Colonic mucosa (tissue), 4 donors: Measurements from ENCODE around the gene MRPL2. TPM values are rescaled to one million over a fixed set of nuclear protein-coding genes. Genes with fewer than 3 reads are reported as not detected.

ENCODE experiments used
- DNase-seq: peaks from one replicate; pipeline ENCODE4 v3.0.0-alpha.2; 2020
- H3K27ac ChIP-seq: fragments of 200-600 bp; one replicate; pipeline ENCODE4 v1.8.0; 2021
- H3K27me3 ChIP-seq: fragments of 200-600 bp; one replicate; pipeline ENCODE4 v1.8.0; 2021
- H3K36me3 ChIP-seq: fragments of 200-600 bp; one replicate; pipeline ENCODE4 v1.8.0; 2021
- H3K4me1 ChIP-seq: fragments of 200-600 bp; one replicate; pipeline ENCODE4 v1.8.0; 2021; ENCODE audit warnings: mild to moderate bottlenecking
- H3K4me3 ChIP-seq: fragments of 200-600 bp; one replicate; pipeline ENCODE4 v1.8.0; 2021
- H3K9ac ChIP-seq, 2 donors: one replicate each; pipeline ENCODE4 v1.7.0; 2013; ENCODE audit warnings: control low read depth in 2 of 2, low read depth in 2 of 2, low read length in 2 of 2
- H3K9me3 ChIP-seq: fragments of 200-600 bp; one replicate; pipeline ENCODE4 v1.8.0; 2021
- CTCF ChIP-seq: fragments of 200-600 bp; IDR thresholded peaks from one replicate; pipeline ENCODE4 v1.8.0; 2022; ENCODE audit warnings: antibody characterized with exemption, mild to moderate bottlenecking
- intact Hi-C: fragments of 100-400 bp; cut with DNase I; formaldehyde crosslinking; loops from one replicate; pipeline ENCODE4 v1.14.1; 2022
- total RNA-seq, 2 donors: library from RNA; stranded (reverse); fragmentation: NEBNext Ultra II Directional in 1 of 2; extraction: Animal tissue kit (Norgen Biotek cat#: 25700) in 1 of 2; gene quantifications; one replicate each; pipeline ENCODE4 v1.2.1, GENCODE V29; 2021
- donor health status: healthy.
- donor health status: DM: no; HTN: no; CAD: no.
- donor health status: DM: no; HTN: no; CAD: no.

Gene MRPL2
- total RNA-seq, 2 donors from 2014 or later, result 73.2 to 112 TPM

- intact Hi-C loops, result no loop called here
- Histone ChIP-seq H3K4me3 (no peak overlapping the region), H3K36me3 (no peaks in the 10 kb centered on the region), H3K27ac (no peak overlapping the region), H3K27me3 (no peaks in the 10 kb centered on the region), H3K9ac (no peak overlapping the region), H3K4me1 (no peaks in the 10 kb centered on the region), H3K9me3 (no peaks in the 10 kb centered on the region)
- no peak for DNase-seq
- no peak for TF ChIP-seq CTCF
Observed at GRCh38 chr6:43036712-43037111, 22.5 kb downstream of the MRPL2 start.

DNA sequence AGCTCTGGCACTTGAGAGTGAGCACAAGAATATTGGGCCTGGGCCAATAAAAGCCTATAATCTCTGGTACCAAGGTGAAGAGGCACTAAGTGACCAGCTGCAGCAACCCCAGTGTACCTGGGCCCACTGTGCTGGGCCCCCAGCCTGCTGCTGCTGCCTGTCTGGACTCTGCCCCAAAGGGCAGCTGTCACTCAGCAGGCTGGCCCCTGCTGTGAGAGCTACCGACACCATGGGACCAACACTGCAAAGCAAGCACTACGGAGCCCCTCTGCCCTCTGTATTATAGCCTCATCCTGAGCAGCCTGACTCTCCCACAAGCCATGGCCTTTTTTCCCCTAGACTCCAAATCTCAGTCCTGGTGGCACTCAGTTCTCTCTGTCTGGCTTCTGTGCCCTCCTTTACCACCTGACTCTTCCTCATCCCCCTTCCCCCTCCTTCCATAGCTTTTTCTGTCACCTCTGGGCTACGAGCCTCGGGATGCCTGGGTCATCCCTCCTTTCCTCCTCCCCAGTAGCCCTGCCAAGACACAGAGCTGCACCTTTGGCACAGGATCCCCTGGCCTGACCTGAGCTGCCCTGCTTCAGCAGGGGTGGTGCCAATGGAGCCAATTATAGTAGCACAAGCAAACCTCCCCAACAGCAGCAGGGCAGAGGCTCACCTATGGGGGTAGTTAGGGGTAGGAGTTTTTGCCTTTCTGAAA is 23.6 kb downstream of the MRPL2 start:
- Histone ChIP-seq H3K9me3 (no peaks in the 10 kb centered on the region), H3K27ac (no peak overlapping the region), H3K36me3 (no peaks in the 10 kb centered on the region), H3K4me3 (no peak overlapping the region), H3K27me3 (no peaks in the 10 kb centered on the region), H3K9ac (no peak overlapping the region), H3K4me1 (no peaks in the 10 kb centered on the region)
- DNase-seq, result no peak
- TF ChIP-seq CTCF, result no peak
- intact Hi-C loops, result no loop called here

DNA sequence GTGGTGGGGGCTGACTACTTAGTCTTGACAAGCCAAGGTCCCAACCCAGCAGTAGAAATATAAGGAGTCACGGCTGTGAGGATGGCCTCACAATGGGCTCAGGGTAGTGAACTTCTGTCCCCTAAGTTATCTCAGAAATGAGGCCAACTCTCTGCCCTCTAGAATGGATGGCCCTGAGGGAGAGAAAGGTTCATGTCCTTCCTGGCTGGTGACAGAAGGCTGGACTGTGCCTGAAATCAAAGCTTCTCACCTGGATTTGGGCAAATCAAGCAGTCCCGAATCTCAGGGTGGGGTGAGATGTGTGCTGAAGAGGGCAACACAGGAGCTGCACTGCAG is 25.1 kb downstream of the MRPL2 start:
- no peak overlapping the region for H3K9ac ChIP-seq
- no peaks in the 10 kb centered on the region for H3K4me1 ChIP-seq
- H3K36me3 ChIP-seq, result peaks cover 8% of the 10 kb centered on the region
- H3K4me3 ChIP-seq, result no peak overlapping the region
- intact Hi-C loops, result no loop called here
- H3K9me3 ChIP-seq, result no peaks in the 10 kb centered on the region
- H3K27ac ChIP-seq, result no peak overlapping the region
- no peaks in the 10 kb centered on the region for H3K27me3 ChIP-seq
- no peak for DNase-seq
- no peak for TF ChIP-seq CTCF

DNA sequence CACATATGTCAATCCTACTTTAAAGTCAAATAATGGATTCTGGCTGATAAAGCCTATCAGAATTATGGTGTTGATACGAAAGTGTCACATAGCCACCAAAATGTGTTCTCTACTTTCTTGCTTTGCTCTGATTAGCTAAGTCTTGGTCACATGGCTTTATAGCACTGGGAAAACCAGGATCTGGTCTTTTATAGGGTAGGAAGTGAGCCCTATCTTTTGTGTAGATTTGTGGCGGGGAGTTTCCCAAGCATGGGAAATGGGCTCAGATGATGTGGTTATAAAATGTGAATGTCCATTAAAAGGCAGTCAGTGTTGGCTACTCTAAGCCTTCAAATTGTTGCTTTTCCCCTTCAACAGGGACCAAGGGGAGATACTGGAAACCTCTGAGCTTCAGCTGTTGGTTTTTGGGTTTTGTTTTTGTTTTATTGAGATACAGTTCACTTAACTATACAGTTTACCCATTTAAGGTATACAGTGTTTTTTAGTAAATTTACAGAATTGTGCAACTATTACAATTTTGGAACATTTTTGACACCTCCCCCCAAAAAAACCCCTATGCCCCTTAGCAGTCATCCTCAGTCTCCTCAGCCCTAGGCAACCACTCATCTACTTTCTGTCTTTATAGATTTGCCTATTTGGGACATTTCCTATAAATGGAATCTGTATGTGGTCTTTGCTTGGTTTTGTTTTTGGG is 25.6 kb downstream of the MRPL2 start:
- Histone ChIP-seq H3K9ac (no peak overlapping the region), H3K9me3 (no peaks in the 10 kb centered on the region), H3K4me3 (no peak overlapping the region), H3K36me3 (peaks cover 13% of the 10 kb centered on the region), H3K27ac (no peak overlapping the region), H3K4me1 (no peaks in the 10 kb centered on the region), H3K27me3 (no peaks in the 10 kb centered on the region)
- no peak for DNase-seq
- intact Hi-C loops, result no loop called here
- TF ChIP-seq CTCF, result no peak

DNA sequence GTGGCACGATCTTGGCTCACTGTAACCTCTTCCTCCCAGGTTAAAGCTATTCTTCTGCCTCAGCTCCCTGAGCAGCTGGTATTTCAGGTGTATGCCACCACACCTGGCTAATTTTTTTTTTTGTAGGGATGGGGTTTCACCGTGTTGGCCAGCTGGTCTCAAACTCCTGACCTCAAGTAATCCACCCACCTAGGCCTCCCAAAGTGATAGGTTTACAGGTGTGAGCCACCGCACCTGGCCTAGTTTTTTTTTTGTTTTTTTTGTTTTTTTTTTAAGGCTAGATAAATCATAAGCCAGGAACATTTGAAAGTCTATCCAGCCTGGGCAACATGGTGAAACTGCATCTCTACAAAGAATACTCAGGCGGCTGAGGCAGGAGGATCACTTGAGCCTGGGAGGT is 26.9 kb downstream of the MRPL2 start:
- no peaks in the 10 kb centered on the region for H3K4me1 ChIP-seq
- intact Hi-C loops, result no loop called here
- TF ChIP-seq CTCF, result no peak

More for the DNA sequence above, 26.9 kb downstream of the MRPL2 start:
- no peaks in the 10 kb centered on the region for H3K9me3 ChIP-seq
- H3K4me3 ChIP-seq, result no peak overlapping the region
- H3K27me3 ChIP-seq, result no peaks in the 10 kb centered on the region
- H3K27ac ChIP-seq, result no peak overlapping the region
- no peak for DNase-seq
- H3K36me3 ChIP-seq, result peaks cover 19% of the 10 kb centered on the region
- no peak overlapping the region for H3K9ac ChIP-seq
